Occipital lobe (tissue), 2 donors: ENCODE data around the gene PELO. TPM values are rescaled to one million over a fixed set of nuclear protein-coding genes. Genes with fewer than 3 reads are reported as not detected.

Experiments used
- DNase-seq: peaks from one replicate; lab custom pipeline; 2025; lab: John Stamatoyannopoulos, UW
- total RNA-seq: library from RNA; depleted of rRNA; stranded (reverse); fragments of >200 nt; gene quantifications from one replicate; pipeline ENCODE4 v1.2.3, GENCODE V29; 2014

PELO gene
- total RNA-seq, 1 donor from 2014 or later, result 36.2 TPM

- DNase-seq, result no peak
Observed at GRCh38 chr5:52771343-52772039, 16.2 kb upstream of the PELO start.

GRCh38 chr5:52772668-52773067 is 15.0 kb upstream of the PELO start:
- DNase-seq, result no peak

- DNase-seq, result no peak
Observed at GRCh38 chr5:52773342-52773741, 14.4 kb upstream of the PELO start.

GRCh38 chr5:52774005-52774410 is 13.7 kb upstream of the PELO start:
- no peak for DNase-seq

- no peak for DNase-seq
Observed at GRCh38 chr5:52776116-52776515, 11.6 kb upstream of the PELO start.

- no peak for DNase-seq
Observed at GRCh38 chr5:52777186-52777585, 10.5 kb upstream of the PELO start.

- no peak for DNase-seq
Observed at GRCh38 chr5:52778781-52779180, 8.9 kb upstream of the PELO start.

- DNase-seq, result no peak
Observed at GRCh38 chr5:52779213-52779612, 8.5 kb upstream of the PELO start.

- no peak for DNase-seq
Observed at GRCh38 chr5:52783226-52783959, 4.3 kb upstream of the PELO start.

- no peak for DNase-seq
Observed at GRCh38 chr5:52784737-52785136, 3.0 kb upstream of the PELO start.

GRCh38 chr5:52786391-52786790 is 1.3 kb upstream of the PELO start:
- no peak for DNase-seq

- no peak for DNase-seq
Observed at GRCh38 chr5:52786949-52787599, 642 bp upstream of the PELO start.

- no peak for DNase-seq
Observed at GRCh38 chr5:52788505-52788821, 747 bp downstream of the PELO start.

- DNase-seq, result no peak
Observed at GRCh38 chr5:52789378-52789777, 1.7 kb downstream of the PELO start.

GRCh38 chr5:52789851-52790250 is 2.1 kb downstream of the PELO start:
- no peak for DNase-seq

GRCh38 chr5:52791366-52791765 is 3.6 kb downstream of the PELO start:
- DNase-seq, result no peak

- DNase-seq, result no peak
Observed at GRCh38 chr5:52794519-52794918, 6.8 kb downstream of the PELO start.

- no peak for DNase-seq
Observed at GRCh38 chr5:52796031-52796430, 8.3 kb downstream of the PELO start.

GRCh38 chr5:52796516-52797103 is 8.9 kb downstream of the PELO start:
- no peak for DNase-seq

- DNase-seq, result no peak
Observed at GRCh38 chr5:52798938-52799337, 11.2 kb downstream of the PELO start.

- no peak for DNase-seq
Observed at GRCh38 chr5:52799358-52799982, 11.8 kb downstream of the PELO start.

- DNase-seq, result peak; percentile 85
Observed at GRCh38 chr5:52799983-52800393, 12.3 kb downstream of the PELO start.
